IMR-90 (cell line): ENCODE data around the gene DTNA.

ENCODE experiments used
- BHLHE40 ChIP-seq: fragments of 150-350 bp; IDR thresholded peaks from 2 replicates; pipeline ENCODE4 v1.6.1; 2016; ENCODE audit warnings: mild to moderate bottlenecking, low read depth, low read length
- CEBPB ChIP-seq: IDR thresholded peaks from 2 replicates; pipeline ENCODE4 v1.6.1; 2012; ENCODE audit warnings: low read depth, low read length, improper control_type of control experiment
- CHD1 ChIP-seq: IDR thresholded peaks from 2 replicates; pipeline ENCODE4 v1.6.1; 2012; ENCODE audit warnings: low read depth, low read length, improper control_type of control experiment
- CTCF ChIP-seq: conservative IDR thresholded peaks from 2 replicates; pipeline ENCODE4 v1.5.1; 2012; ENCODE audit warnings: mild to moderate bottlenecking, low read depth, low read length, improper control_type of control experiment
- FOS ChIP-seq: fragments of 150-350 bp; IDR thresholded peaks from 2 replicates; pipeline ENCODE4 v1.6.1; 2016; ENCODE audit warnings: low read depth, low read length
- MAZ ChIP-seq: IDR thresholded peaks from 2 replicates; pipeline ENCODE4 v1.6.1; 2012; ENCODE audit warnings: low read depth, mild to moderate bottlenecking, low read length, improper control_type of control experiment, moderate library complexity, borderline replicate concordance
- MXI1 ChIP-seq: IDR thresholded peaks from 2 replicates; pipeline ENCODE4 v1.6.1; 2012; ENCODE audit warnings: low read depth, mild to moderate bottlenecking, low read length, moderate library complexity, borderline replicate concordance
- NFE2L2 ChIP-seq: fragments of 150-350 bp; IDR thresholded peaks from 2 replicates; pipeline ENCODE4 v1.6.1; 2016; ENCODE audit warnings: low read depth, mild to moderate bottlenecking, low read length
- POLR2A ChIP-seq: IDR thresholded peaks from 2 replicates; pipeline ENCODE4 v1.6.1; 2012; ENCODE audit warnings: mild to moderate bottlenecking, low read depth, low read length
- RAD21 ChIP-seq: IDR thresholded peaks from 2 replicates; pipeline ENCODE4 v1.6.1; 2012; ENCODE audit warnings: low read length, improper control_type of control experiment
- SMC3 ChIP-seq: fragments of 150-350 bp; IDR thresholded peaks from 2 replicates; pipeline ENCODE4 v1.6.1; 2016; ENCODE audit warnings: low read depth, mild to moderate bottlenecking, antibody characterized with exemption, low read length, moderate library complexity
- USF2 ChIP-seq: fragments of 150-350 bp; IDR thresholded peaks from 2 replicates; pipeline ENCODE4 v1.6.1; 2017; ENCODE audit warnings: mild to moderate bottlenecking, antibody characterized with exemption, low read length, low read depth
- TF ChIP-seq, protein P1 (sequence below): fragments of 150-350 bp; IDR thresholded peaks from 2 replicates; pipeline ENCODE4 v1.6.1; 2016; ENCODE audit warnings: low read depth, mild to moderate bottlenecking, low read length, moderate library complexity, borderline replicate concordance

- TF ChIP-seq POLR2A (no peak), CTCF (no peak), FOS (no peak), USF2 (no peak), NFE2L2 (no peak), CEBPB (no peak), CHD1 (no peak), BHLHE40 (no peak), MAZ (no peak), SMC3 (no peak), MXI1 (no peak), RAD21 (no peak)
- TF ChIP-seq, protein P1, sequence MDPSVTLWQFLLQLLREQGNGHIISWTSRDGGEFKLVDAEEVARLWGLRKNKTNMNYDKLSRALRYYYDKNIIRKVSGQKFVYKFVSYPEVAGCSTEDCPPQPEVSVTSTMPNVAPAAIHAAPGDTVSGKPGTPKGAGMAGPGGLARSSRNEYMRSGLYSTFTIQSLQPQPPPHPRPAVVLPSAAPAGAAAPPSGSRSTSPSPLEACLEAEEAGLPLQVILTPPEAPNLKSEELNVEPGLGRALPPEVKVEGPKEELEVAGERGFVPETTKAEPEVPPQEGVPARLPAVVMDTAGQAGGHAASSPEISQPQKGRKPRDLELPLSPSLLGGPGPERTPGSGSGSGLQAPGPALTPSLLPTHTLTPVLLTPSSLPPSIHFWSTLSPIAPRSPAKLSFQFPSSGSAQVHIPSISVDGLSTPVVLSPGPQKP, result no peak
Measured at GRCh38 chr18:34936772-34937171, 226.7 kb downstream of the DTNA start.
